ENCODE data around the gene EDEM1. TPM values are rescaled to one million over a fixed set of nuclear protein-coding genes. Genes with fewer than 3 reads are reported as not detected.

Gene EDEM1
- total RNA-seq, 1 experiment from 2014 or later: 25.9 TPM

- DNase-seq (ENCODE audit: low spot score): no peak
Measured at GRCh38 chr3:5198986-5199731, 11.7 kb downstream of the EDEM1 start.

DNA sequence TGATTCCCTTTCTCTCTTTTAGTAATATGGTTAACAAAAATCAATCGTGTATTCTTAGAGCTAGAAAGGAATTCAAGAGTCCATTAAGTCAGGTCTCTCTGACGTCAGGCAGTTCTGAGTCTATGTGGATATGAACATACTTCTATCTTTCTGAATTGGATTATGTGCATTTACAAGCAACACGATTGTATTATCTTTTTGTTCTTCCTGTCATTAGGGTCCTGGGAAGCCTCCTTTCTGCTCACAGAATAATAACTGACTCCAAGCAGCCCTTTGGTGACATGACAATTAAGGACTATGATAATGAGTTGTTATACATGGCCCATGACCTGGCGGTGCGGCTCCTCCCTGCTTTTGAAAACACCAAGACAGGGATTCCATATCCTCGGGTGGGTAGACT is 14.0 kb downstream of the EDEM1 start:
- no peak for DNase-seq (ENCODE audit: low spot score)

DNA sequence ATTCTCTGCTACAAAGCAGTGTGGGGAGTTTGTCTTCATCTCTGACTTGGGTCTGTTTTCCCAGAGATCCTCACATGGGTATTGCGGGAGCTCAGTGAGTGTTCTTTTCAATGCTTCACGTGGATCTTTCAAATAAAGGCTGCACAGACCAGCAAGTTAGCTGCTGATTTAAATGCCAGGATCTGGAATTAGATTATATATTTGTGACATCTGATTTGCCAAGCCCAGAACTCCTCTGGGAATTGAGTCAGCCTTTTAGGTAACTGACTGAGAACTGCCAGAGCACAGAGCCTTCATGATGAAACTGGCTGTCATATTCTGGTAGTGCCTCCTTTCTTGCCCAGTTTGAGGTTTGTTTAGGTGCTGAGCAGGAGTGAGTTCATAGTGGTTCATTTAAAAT is 14.7 kb downstream of the EDEM1 start:
- DNase-seq (ENCODE audit: low spot score): no peak

- DNase-seq (ENCODE audit: low spot score): no peak
Measured at GRCh38 chr3:5205165-5205941, 17.8 kb downstream of the EDEM1 start.

- no peak for DNase-seq (ENCODE audit: low spot score)
Measured at GRCh38 chr3:5210926-5211325, 23.4 kb downstream of the EDEM1 start.

DNA sequence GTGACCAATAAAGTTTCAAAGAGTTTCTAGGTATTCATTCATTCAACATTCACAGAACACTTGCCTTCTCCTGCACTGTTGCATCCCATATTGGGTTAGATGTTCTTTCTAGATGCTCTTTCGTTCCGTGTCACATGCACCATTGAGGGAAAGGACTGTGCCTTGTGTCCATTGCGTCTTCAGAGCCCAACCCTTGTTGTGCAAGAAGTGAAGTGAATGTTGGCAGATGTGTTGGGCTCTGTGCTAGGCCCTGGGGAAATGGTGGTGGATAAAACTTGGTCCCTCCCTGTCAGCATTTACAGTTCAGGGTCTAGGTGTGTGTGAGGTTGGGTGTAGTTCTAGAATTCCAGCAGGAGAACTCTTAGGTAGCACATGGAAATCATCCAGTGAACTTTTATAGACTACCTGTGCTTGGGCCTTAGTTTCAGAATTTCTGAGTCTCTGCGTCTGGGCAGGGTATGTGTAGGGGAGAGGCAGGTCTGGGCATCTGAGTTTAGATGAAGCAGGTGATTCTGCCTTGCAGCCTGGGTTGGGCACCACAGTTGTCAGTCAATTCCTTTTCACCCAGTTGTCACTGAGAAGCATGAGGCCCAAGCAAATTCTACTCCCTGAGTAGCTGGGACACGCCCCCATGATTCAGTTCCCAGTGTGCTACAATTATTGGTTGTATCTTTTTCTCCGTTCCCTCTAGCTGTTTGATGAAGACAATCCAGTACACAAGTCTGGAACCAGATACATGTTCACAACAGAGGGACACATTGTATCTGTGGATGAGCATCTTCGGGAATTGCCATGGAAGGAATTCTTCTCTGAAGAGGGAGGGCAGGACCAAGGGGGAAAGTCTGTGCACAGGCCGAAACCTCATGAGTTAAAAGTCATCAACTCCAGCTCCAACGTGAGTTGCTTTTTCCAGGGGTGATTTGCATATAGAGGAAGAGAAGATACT is 25.4 kb downstream of the EDEM1 start:
- no peak for DNase-seq (ENCODE audit: low spot score)

- no peak for DNase-seq (ENCODE audit: low spot score)
Measured at GRCh38 chr3:5213574-5213966, 26.1 kb downstream of the EDEM1 start.

GRCh38 chr3:5214352-5214751 is 26.8 kb downstream of the EDEM1 start:
- DNase-seq (ENCODE audit: low spot score): no peak

GRCh38 chr3:5217824-5218595 is 30.5 kb downstream of the EDEM1 start:
- DNase-seq (ENCODE audit: low spot score): no peak

DNA sequence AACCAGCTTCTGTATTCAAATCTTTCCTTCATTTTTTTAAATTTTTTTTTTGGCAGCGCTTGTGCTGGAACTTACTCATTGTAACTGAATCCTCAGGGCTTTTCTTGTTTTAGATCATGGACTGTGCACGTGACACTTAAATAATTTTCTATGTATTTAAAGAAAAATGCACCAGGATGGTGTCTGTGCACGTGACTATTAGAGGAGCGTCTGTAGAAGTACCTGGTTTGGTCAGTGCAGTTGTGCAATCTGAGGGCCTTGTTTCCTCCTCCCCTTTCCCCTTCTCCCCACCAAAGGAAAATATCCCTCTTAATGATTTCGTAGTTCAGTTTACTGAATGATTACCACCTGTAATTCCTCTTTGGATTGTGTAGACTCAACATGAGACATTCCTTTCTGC is 31.3 kb downstream of the EDEM1 start:
- DNase-seq (ENCODE audit: low spot score): no peak

DNA sequence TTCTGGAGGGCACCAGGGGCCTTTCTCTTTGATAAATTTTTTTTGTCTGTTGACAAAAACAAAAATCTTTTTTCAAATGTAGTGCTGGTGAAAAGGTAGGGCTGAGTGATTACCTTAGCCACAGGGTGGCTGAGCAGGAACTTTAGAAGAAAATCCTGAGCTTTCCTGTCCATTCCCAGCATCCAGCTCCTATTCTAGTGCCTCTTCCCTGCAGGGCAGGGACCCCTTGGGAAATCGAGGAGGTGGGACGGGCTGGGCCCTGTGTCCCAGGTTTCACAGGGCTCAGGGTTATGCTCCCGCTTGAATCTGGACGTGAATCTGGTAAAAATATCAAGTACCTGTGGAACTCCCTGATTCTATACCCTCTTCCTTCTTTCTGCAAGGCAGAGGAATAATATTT is 31.7 kb downstream of the EDEM1 start:
- DNase-seq (ENCODE audit: low spot score): no peak

DNA sequence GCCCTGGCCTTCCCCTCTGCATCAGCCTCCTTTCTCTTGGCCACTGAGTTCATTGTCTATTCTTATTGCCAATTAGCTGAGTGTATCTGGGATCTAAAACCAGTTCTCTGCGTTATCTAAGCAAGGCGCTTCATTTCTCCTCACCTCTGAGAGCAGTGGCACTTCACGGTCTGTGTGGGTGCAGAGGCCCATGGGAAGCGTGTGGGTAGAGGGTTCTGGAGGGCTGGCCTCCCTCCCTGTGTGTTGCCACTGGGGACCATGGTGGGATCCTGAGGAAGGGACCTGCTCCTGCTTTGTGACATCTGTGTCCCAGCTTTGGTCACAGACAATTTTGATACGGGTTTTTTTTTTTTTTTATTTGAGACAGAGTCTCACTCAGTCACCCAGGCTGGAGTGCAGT is 32.7 kb downstream of the EDEM1 start:
- DNase-seq (ENCODE audit: low spot score): no peak

- no peak for DNase-seq (ENCODE audit: low spot score)
Measured at GRCh38 chr3:5220667-5221431, 33.3 kb downstream of the EDEM1 start.

- no peak for DNase-seq (ENCODE audit: low spot score)
Measured at GRCh38 chr3:5221701-5222100, 34.2 kb downstream of the EDEM1 start.

GRCh38 chr3:5222283-5223005 is 34.9 kb downstream of the EDEM1 start:
- DNase-seq (ENCODE audit: low spot score): no peak

- peak; percentile 16 for DNase-seq (ENCODE audit: low spot score)
Measured at GRCh38 chr3:5226783-5227182, 39.3 kb downstream of the EDEM1 start.

DNA sequence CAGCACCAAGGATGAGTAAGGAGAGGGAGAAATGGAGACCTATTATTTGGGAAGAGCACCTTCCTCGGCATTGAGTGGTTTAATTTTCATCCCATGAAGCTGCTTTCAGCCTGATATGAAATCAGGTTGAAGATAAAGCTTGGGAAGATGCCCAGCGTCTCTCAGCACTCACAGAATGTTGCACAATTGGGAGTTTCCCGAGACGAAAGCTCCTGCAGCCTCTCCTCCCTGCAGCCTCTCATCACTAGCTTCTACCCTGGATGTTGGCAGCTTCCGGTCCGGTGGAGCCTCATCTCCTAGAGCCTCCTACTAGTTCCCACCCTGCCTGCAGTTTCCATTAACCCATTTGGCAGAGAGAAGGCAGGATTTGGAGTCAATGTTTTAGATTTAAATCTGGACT is 40.3 kb downstream of the EDEM1 start:
- DNase-seq (ENCODE audit: low spot score): no peak

GRCh38 chr3:5229414-5229813 is 41.9 kb downstream of the EDEM1 start:
- DNase-seq (ENCODE audit: low spot score): no peak

GRCh38 chr3:5231074-5231473 is 43.6 kb downstream of the EDEM1 start:
- DNase-seq (ENCODE audit: low spot score): no peak

- DNase-seq (ENCODE audit: low spot score): no peak
Measured at GRCh38 chr3:5231487-5231886, 44.0 kb downstream of the EDEM1 start.

Data from A172 (cell line).